Measurements from ENCODE around the gene ILF2.

Gene ILF2

GRCh38 chr1:153630384-153630783 lies 40.4 kb downstream of the ILF2 start:
- Histone ChIP-seq H3K27ac (replicated peaks) (no peak overlapping the region), H3K4me3 (replicated peaks; ENCODE audit: insufficient read depth, low read length) (no peak overlapping the region), H3K27me3 (ENCODE audit: insufficient read depth, poor library complexity, severe bottlenecking) (no peaks in the 10 kb centered on the region)
- DNase-seq (ENCODE audit: low read depth in 1 of 2, low spot score in 1 of 2): no peak
- TF ChIP-seq POLR2AphosphoS5 (IDR thresholded peaks at IDR 0.05; ENCODE audit: low read depth) (no peak), GABPA (IDR thresholded peaks at IDR 0.05; ENCODE audit: low read depth) (no peak), REST (IDR thresholded peaks at IDR 0.05; ENCODE audit: insufficient replicate concordance, low read depth) (no peak), SPI1 (IDR thresholded peaks at IDR 0.05; ENCODE audit: borderline replicate concordance, low read depth) (no peak), CTCF (IDR thresholded peaks at IDR 0.05; ENCODE audit: insufficient read depth, low read length) (no peak)

- TF ChIP-seq GABPA (IDR thresholded peaks at IDR 0.05; ENCODE audit: low read depth) (no peak), CTCF (IDR thresholded peaks at IDR 0.05; ENCODE audit: insufficient read depth, low read length) (no peak), REST (IDR thresholded peaks at IDR 0.05; ENCODE audit: insufficient replicate concordance, low read depth) (no peak), POLR2AphosphoS5 (IDR thresholded peaks at IDR 0.05; ENCODE audit: low read depth) (no peak), SPI1 (IDR thresholded peaks at IDR 0.05; ENCODE audit: borderline replicate concordance, low read depth) (no peak)
- no peak overlapping the region for H3K4me3 ChIP-seq (replicated peaks; ENCODE audit: insufficient read depth, low read length)
- DNase-seq (ENCODE audit: low read depth in 1 of 2, low spot score in 1 of 2): no peak
- no peak overlapping the region for H3K27ac ChIP-seq (replicated peaks)
- no peaks in the 10 kb centered on the region for H3K27me3 ChIP-seq (ENCODE audit: insufficient read depth, poor library complexity, severe bottlenecking)
Observed at GRCh38 chr1:153629971-153630370, 40.8 kb downstream of the ILF2 start.

GRCh38 chr1:153629343-153629665 lies 41.5 kb downstream of the ILF2 start:
- TF ChIP-seq REST (IDR thresholded peaks at IDR 0.05; ENCODE audit: insufficient replicate concordance, low read depth): no peak
- no peak for TF ChIP-seq POLR2AphosphoS5 (IDR thresholded peaks at IDR 0.05; ENCODE audit: low read depth)
- TF ChIP-seq SPI1 (IDR thresholded peaks at IDR 0.05; ENCODE audit: borderline replicate concordance, low read depth): no peak
- no peak for TF ChIP-seq GABPA (IDR thresholded peaks at IDR 0.05; ENCODE audit: low read depth)
- TF ChIP-seq CTCF (IDR thresholded peaks at IDR 0.05; ENCODE audit: insufficient read depth, low read length): no peak
- H3K27ac ChIP-seq (replicated peaks): no peak overlapping the region
- no peak overlapping the region for H3K4me3 ChIP-seq (replicated peaks; ENCODE audit: insufficient read depth, low read length)
- no peak for DNase-seq (ENCODE audit: low read depth in 1 of 2, low spot score in 1 of 2)
- H3K27me3 ChIP-seq (ENCODE audit: insufficient read depth, poor library complexity, severe bottlenecking): no peaks in the 10 kb centered on the region
